Endodermal cell (in vitro differentiated cells): ENCODE results near the gene TTC28. TPM values are rescaled to one million over a fixed set of nuclear protein-coding genes. Genes with fewer than 3 reads are reported as not detected.

Experiments
- DNase-seq: peaks from one replicate; pipeline ENCODE4 v3.0.0-alpha.2; 2017
- H3K27ac ChIP-seq: 2 replicates; pipeline ENCODE4 v1.5.1; 2013; ENCODE audit warnings: mild to moderate bottlenecking, low read depth, low read length, moderate library complexity
- H3K27me3 ChIP-seq: 2 replicates; pipeline ENCODE4 v1.6.1; 2013; ENCODE audit warnings: mild to moderate bottlenecking, low read length, moderate library complexity; ENCODE audit not compliant: insufficient read depth, control insufficient read depth, poor library complexity, severe bottlenecking
- H3K36me3 ChIP-seq: 2 replicates; pipeline ENCODE4 v1.7.0; 2013; ENCODE audit warnings: mild to moderate bottlenecking, low read length, moderate library complexity; ENCODE audit not compliant: control insufficient read depth, insufficient read depth
- H3K4me1 ChIP-seq: one replicate; pipeline ENCODE4 v1.7.0; 2013; ENCODE audit warnings: low read length; ENCODE audit not compliant: control insufficient read depth, insufficient read depth
- H3K4me3 ChIP-seq: 2 replicates; pipeline ENCODE4 v1.5.1; 2013; ENCODE audit warnings: mild to moderate bottlenecking, low read length, moderate library complexity
- H3K9ac ChIP-seq: 2 replicates; pipeline ENCODE4 v1.6.1; 2013; ENCODE audit warnings: mild to moderate bottlenecking, low read length, moderate library complexity; ENCODE audit not compliant: poor library complexity, severe bottlenecking; ENCODE audit errors: extremely low read depth
- H3K9me3 ChIP-seq: 2 replicates; pipeline ENCODE4 v1.6.1; 2013; ENCODE audit warnings: mild to moderate bottlenecking, low read length, moderate library complexity; ENCODE audit not compliant: control insufficient read depth
- H3K27ac Mint-ChIP-seq: 2 replicates; pipeline ENCODE4 v1.8.0; 2020; ENCODE audit warnings: mixed read lengths
- H3K27me3 Mint-ChIP-seq: 2 replicates; pipeline ENCODE4 v1.8.0; 2021; ENCODE audit warnings: mild to moderate bottlenecking, mixed read lengths; ENCODE audit not compliant: insufficient read depth
- H3K36me3 Mint-ChIP-seq: 2 replicates; pipeline ENCODE4 v1.8.0; 2020; ENCODE audit warnings: low read depth, mixed read lengths
- H3K4me1 Mint-ChIP-seq: 2 replicates; pipeline ENCODE4 v1.8.0; 2020; ENCODE audit warnings: mixed read lengths
- H3K4me3 Mint-ChIP-seq: 2 replicates; pipeline ENCODE4 v1.8.0; 2020; ENCODE audit warnings: mild to moderate bottlenecking, moderate library complexity, mixed read lengths
- H3K9me3 Mint-ChIP-seq: 2 replicates; pipeline ENCODE4 v1.8.0; 2020; ENCODE audit warnings: mild to moderate bottlenecking, mixed read lengths
- CTCF ChIP-seq: fragments of 200-600 bp; sonication (generic); conservative IDR thresholded peaks from 2 replicates; pipeline ENCODE4 v1.5.0; 2021; ENCODE audit warnings: antibody characterized with exemption, mild to moderate bottlenecking
- whole genome bisulfite sequencing, 2 experiments: methylation state at CpG; one replicate each; pipeline versions ENCODE4 v1.1.5 to v1.1.7; 2013; ENCODE audit warnings: missing lambda C conversion rate in 2 of 2, mixed read lengths in 1 of 2; ENCODE audit not compliant: insufficient coverage in 1 of 2, insufficient read length in 1 of 2; 5-methylcytosine and 5-hydroxymethylcytosine counted together
- total RNA-seq, 2 donors: library from RNA; stranded (reverse); fragmentation: NEBNext Ultra II Directional in 1 of 2; extraction: Animal tissue kit (Norgen Biotek cat#: 25700) in 1 of 2; gene quantifications; 2 replicates in 1 of 2; 3 replicates in 1 of 2; pipeline ENCODE4 v1.2.1, GENCODE V29; 2021

TTC28 gene
- total RNA-seq, 2 donors from 2014 or later = 28.6 to 34.0 TPM

DNA sequence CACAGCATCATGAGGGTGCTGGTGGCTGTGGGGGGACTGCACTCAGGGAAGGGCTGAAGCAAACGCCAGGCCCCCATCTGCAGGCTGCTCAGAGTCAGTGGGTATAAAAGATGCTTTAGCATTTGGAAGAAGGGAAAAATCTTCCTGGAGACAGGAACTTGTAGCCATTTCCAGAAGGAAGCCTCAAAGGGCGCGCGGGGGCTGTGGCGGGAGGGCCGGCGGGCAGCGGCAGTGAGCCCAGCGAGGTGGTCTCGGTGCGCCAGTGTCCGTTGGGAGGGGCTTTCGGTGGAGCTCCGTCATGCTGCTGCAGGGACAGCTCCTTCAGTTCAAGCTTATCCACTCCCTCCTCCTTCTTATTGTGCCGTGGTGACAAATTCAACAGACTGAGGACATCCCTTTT is 697.5 kb downstream of the TTC28 start:
- H3K36me3 ChIP-seq = peaks cover 17% of the 10 kb centered on the region
- no peak overlapping the region for H3K27ac ChIP-seq
- Mint-ChIP-seq H3K27me3 (no peaks in the 10 kb centered on the region), H3K36me3 (peaks cover 27% of the 10 kb centered on the region), H3K9me3 (no peaks in the 10 kb centered on the region), H3K4me3 (no peak overlapping the region), H3K27ac (no peak overlapping the region), H3K4me1 (peaks cover 12% of the 10 kb centered on the region)
- no peak overlapping the region for H3K4me3 ChIP-seq
- H3K27me3 ChIP-seq = no peaks in the 10 kb centered on the region
- peak; percentile 29 for DNase-seq
- no peaks in the 10 kb centered on the region for H3K4me1 ChIP-seq
- H3K9ac ChIP-seq = no peak overlapping the region
- no peak for TF ChIP-seq CTCF
- WGBS, 2 experiments = 93 to 94% methylated on average over 14 to 15 of the region's 15 CpGs
- no peaks in the 10 kb centered on the region for H3K9me3 ChIP-seq

GRCh38 chr22:27980424-27981148 is 699.1 kb downstream of the TTC28 start:
- Mint-ChIP-seq H3K4me1 (peaks cover 12% of the 10 kb centered on the region), H3K27me3 (no peaks in the 10 kb centered on the region), H3K36me3 (peaks cover 16% of the 10 kb centered on the region), H3K4me3 (no peak overlapping the region), H3K27ac (peak overlapping the region; percentile 83), H3K9me3 (no peaks in the 10 kb centered on the region)
- Histone ChIP-seq H3K27me3 (no peaks in the 10 kb centered on the region), H3K9me3 (no peaks in the 10 kb centered on the region), H3K36me3 (peaks cover 17% of the 10 kb centered on the region), H3K9ac (no peak overlapping the region), H3K4me3 (no peak overlapping the region), H3K27ac (no peak overlapping the region), H3K4me1 (no peaks in the 10 kb centered on the region)
- peak; percentile 85 for DNase-seq
- TF ChIP-seq CTCF = no peak
- WGBS, 2 experiments = 65 to 100% methylated on average over 1 to 6 of the region's 7 CpGs

- Histone ChIP-seq H3K4me3 (no peak overlapping the region), H3K36me3 (peaks cover 17% of the 10 kb centered on the region), H3K4me1 (no peaks in the 10 kb centered on the region), H3K27ac (no peak overlapping the region), H3K27me3 (no peaks in the 10 kb centered on the region), H3K9me3 (no peaks in the 10 kb centered on the region), H3K9ac (no peak overlapping the region)
- no peak for DNase-seq
- H3K27me3 Mint-ChIP-seq = no peaks in the 10 kb centered on the region
- TF ChIP-seq CTCF = no peak
- 92 to 100% methylated on average over 2 to 5 of the region's 5 CpGs for WGBS, 2 experiments
- no peak overlapping the region for H3K27ac Mint-ChIP-seq
- H3K9me3 Mint-ChIP-seq = no peaks in the 10 kb centered on the region
- H3K36me3 Mint-ChIP-seq = peaks cover 11% of the 10 kb centered on the region
- H3K4me1 Mint-ChIP-seq = peaks cover 16% of the 10 kb centered on the region
- no peak overlapping the region for H3K4me3 Mint-ChIP-seq
Measured at GRCh38 chr22:27978802-27979201, 700.8 kb downstream of the TTC28 start.
